Measurements from ENCODE around the gene FTO.

DNA sequence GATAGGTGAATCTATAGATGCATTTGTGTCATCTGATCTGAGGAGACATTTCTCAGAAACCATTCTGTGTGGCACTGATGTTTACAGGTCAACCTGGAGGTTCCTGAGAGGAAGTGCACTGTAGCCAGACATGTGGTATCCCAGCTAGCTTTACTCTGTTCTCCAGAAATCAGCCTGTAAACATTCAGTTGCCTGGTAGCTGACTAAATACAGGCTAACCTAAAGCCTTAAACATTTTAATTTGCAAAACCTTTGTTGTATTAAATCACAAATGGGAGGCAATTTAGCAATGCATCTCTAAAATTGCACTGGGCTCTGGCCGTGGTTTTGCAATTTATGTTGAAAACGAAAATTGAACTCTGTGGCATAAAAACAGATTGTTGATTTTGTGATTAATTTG lies 207.6 kb downstream of the FTO start:
- TF ChIP-seq GATA3 (IDR thresholded peaks at IDR 0.05; ENCODE audit: low read depth, low read length) (no peak), GATA2 (IDR thresholded peaks at IDR 0.05; ENCODE audit: low read depth, low read length) (no peak)
